OCI-LY1 (cell line): ENCODE data around the gene PLXDC1.

Experiments
- H2AFZ ChIP-seq: fragments of 200-600 bp; sonication (generic), shearing (Covaris generic); 2 replicates; pipeline ENCODE4 v1.6.0; 2014; ENCODE audit warnings: antibody characterized with exemption, mild to moderate bottlenecking, low read length
- H3F3A ChIP-seq: fragments of 200-600 bp; sonication (generic), shearing (Covaris generic); 2 replicates; pipeline ENCODE4 v1.6.0; 2014; ENCODE audit warnings: mild to moderate bottlenecking, antibody characterized with exemption, low read length, moderate library complexity; ENCODE audit not compliant: insufficient read depth
- H3K27ac ChIP-seq: fragments of 200-600 bp; sonication (generic); 2 replicates; pipeline ENCODE4 v1.5.1; 2014; ENCODE audit warnings: low read length, mixed run types, mild to moderate bottlenecking, low read depth; ENCODE audit not compliant: poor library complexity, severe bottlenecking
- H3K27me3 ChIP-seq: fragments of 200-600 bp; sonication (generic); 2 replicates; pipeline ENCODE4 v1.6.0; 2014; ENCODE audit warnings: antibody characterized with exemption, mild to moderate bottlenecking, low read length, moderate library complexity; ENCODE audit not compliant: insufficient read depth
- H3K36me3 ChIP-seq: fragments of 200-600 bp; sonication (generic); 2 replicates; pipeline ENCODE4 v1.6.1; 2014; ENCODE audit warnings: mild to moderate bottlenecking, antibody characterized with exemption, low read length, moderate library complexity, mixed read lengths; ENCODE audit not compliant: insufficient read depth
- H3K4me1 ChIP-seq: fragments of 200-600 bp; sonication (generic); 2 replicates; pipeline ENCODE4 v1.5.1; 2014; ENCODE audit warnings: mild to moderate bottlenecking, low read length, moderate library complexity; ENCODE audit not compliant: insufficient read depth, severe bottlenecking
- H3K4me2 ChIP-seq: fragments of 200-600 bp; sonication (generic), shearing (Covaris generic); 2 replicates; pipeline ENCODE4 v1.6.1; 2014; ENCODE audit warnings: low read length
- H3K4me3 ChIP-seq: fragments of 200-600 bp; sonication (generic); 2 replicates; pipeline ENCODE4 v1.5.1; 2014; ENCODE audit warnings: low read length, low read depth, mild to moderate bottlenecking, mixed read lengths; ENCODE audit not compliant: poor library complexity, severe bottlenecking
- H3K79me2 ChIP-seq: fragments of 200-600 bp; shearing (Covaris generic); 2 replicates; pipeline ENCODE4 v1.6.1; 2016; ENCODE audit warnings: mixed run types, low read length, mixed read lengths; ENCODE audit not compliant: insufficient read depth
- H3K9ac ChIP-seq: fragments of 200-600 bp; sonication (generic), shearing (Covaris generic); 2 replicates; pipeline ENCODE4 v1.6.1; 2014; ENCODE audit warnings: mild to moderate bottlenecking, low read length, mixed read lengths
- H3K9me2 ChIP-seq: fragments of 200-600 bp; sonication (generic), shearing (Covaris generic); 2 replicates; pipeline ENCODE4 v1.6.1; 2014; ENCODE audit warnings: low read depth, mild to moderate bottlenecking, low read length, mixed read lengths
- H3K9me3 ChIP-seq: fragments of 200-600 bp; shearing (Covaris generic); 2 replicates; pipeline ENCODE4 v1.6.1; 2014; ENCODE audit warnings: low read length, mixed read lengths
- H4K20me1 ChIP-seq: fragments of 200-600 bp; sonication (generic), shearing (Covaris generic); 2 replicates; pipeline ENCODE4 v1.6.0; 2016; ENCODE audit warnings: mild to moderate bottlenecking, low read length; ENCODE audit not compliant: insufficient read depth
- CTCF ChIP-seq: fragments of 200-600 bp; sonication (generic), shearing (Covaris generic); IDR thresholded peaks from 2 replicates; pipeline ENCODE4 v1.5.1; 2017; ENCODE audit warnings: mild to moderate bottlenecking, antibody characterized with exemption, low read length, moderate library complexity, mixed read lengths
- EZH2 ChIP-seq: fragments of 200-600 bp; sonication (generic), shearing (Covaris generic); IDR thresholded peaks from 2 replicates; pipeline ENCODE4 v1.8.0; 2017; ENCODE audit warnings: borderline replicate concordance, mixed run types, mild to moderate bottlenecking, antibody characterized with exemption, low read length, moderate library complexity, mixed read lengths

The PLXDC1 gene

GRCh38 chr17:39080421-39081078, 70.9 kb downstream of the PLXDC1 start:
- TF ChIP-seq CTCF: no peak
- no peak for TF ChIP-seq EZH2
- no peak overlapping the region for H3K4me3 ChIP-seq
- H3K4me2 ChIP-seq: no peak overlapping the region
- H2AFZ ChIP-seq: no peak overlapping the region
- no peaks in the 10 kb centered on the region for H3F3A ChIP-seq
- no peaks in the 10 kb centered on the region for H3K79me2 ChIP-seq
- H3K9me2 ChIP-seq: no peaks in the 10 kb centered on the region
- H3K4me1 ChIP-seq: no peaks in the 10 kb centered on the region
- no peaks in the 10 kb centered on the region for H3K27me3 ChIP-seq
- no peaks in the 10 kb centered on the region for H4K20me1 ChIP-seq
- no peaks in the 10 kb centered on the region for H3K36me3 ChIP-seq
- no peak overlapping the region for H3K9ac ChIP-seq
- H3K27ac ChIP-seq: no peak overlapping the region
- no peaks in the 10 kb centered on the region for H3K9me3 ChIP-seq

- TF ChIP-seq CTCF (no peak), EZH2 (no peak)
Observed at GRCh38 chr17:39079836-39080235, 71.6 kb downstream of the PLXDC1 start.

DNA sequence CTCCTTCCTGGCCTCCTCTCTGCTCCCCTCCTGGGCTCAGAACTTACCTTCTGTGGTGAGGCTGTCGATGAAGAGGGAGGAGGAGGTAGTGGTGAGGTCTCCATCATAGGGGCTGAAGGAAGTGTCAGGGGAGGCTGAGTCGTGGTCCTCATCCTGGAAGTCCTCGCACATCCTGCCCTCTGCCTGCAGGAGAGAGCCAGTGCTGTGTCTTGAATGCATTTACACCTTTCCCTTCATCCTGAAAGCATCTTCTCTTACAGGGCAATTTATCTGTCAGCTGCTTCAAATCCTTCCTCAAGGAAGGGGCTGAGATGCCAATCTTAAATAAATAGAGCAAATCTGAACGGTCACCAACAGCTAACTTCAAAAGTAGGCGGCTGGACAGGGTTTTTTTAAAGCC, 73.6 kb downstream of the PLXDC1 start:
- no peaks in the 10 kb centered on the region for H3F3A ChIP-seq
- no peaks in the 10 kb centered on the region for H3K79me2 ChIP-seq
- H3K27me3 ChIP-seq: no peaks in the 10 kb centered on the region
- no peak overlapping the region for H3K4me3 ChIP-seq
- H3K27ac ChIP-seq: no peak overlapping the region
- no peaks in the 10 kb centered on the region for H3K36me3 ChIP-seq
- H3K9ac ChIP-seq: no peak overlapping the region
- no peaks in the 10 kb centered on the region for H3K4me1 ChIP-seq
- no peak for TF ChIP-seq CTCF
- no peak for TF ChIP-seq EZH2
- no peaks in the 10 kb centered on the region for H4K20me1 ChIP-seq
- H2AFZ ChIP-seq: no peak overlapping the region
- no peaks in the 10 kb centered on the region for H3K9me3 ChIP-seq
- no peaks in the 10 kb centered on the region for H3K9me2 ChIP-seq
- H3K4me2 ChIP-seq: no peak overlapping the region

More at GRCh38 chr17:39079836-39080235, 71.6 kb downstream of the PLXDC1 start:
- H3K79me2 ChIP-seq: no peaks in the 10 kb centered on the region
- H4K20me1 ChIP-seq: no peaks in the 10 kb centered on the region
- no peaks in the 10 kb centered on the region for H3K36me3 ChIP-seq
- H3K27me3 ChIP-seq: no peaks in the 10 kb centered on the region
- H3K4me1 ChIP-seq: no peaks in the 10 kb centered on the region
- no peak overlapping the region for H3K4me3 ChIP-seq
- no peaks in the 10 kb centered on the region for H3F3A ChIP-seq
- H3K9me3 ChIP-seq: no peaks in the 10 kb centered on the region
- no peak overlapping the region for H3K4me2 ChIP-seq
- no peak overlapping the region for H3K9ac ChIP-seq
- H3K9me2 ChIP-seq: no peaks in the 10 kb centered on the region
- H2AFZ ChIP-seq: no peak overlapping the region
- H3K27ac ChIP-seq: no peak overlapping the region
